ENCODE results near the gene KIF6. TPM values are rescaled to one million over a fixed set of nuclear protein-coding genes. Genes with fewer than 3 reads are reported as not detected.

The KIF6 gene
- total RNA-seq, 6 experiments from 2014 or later = not detected

DNA sequence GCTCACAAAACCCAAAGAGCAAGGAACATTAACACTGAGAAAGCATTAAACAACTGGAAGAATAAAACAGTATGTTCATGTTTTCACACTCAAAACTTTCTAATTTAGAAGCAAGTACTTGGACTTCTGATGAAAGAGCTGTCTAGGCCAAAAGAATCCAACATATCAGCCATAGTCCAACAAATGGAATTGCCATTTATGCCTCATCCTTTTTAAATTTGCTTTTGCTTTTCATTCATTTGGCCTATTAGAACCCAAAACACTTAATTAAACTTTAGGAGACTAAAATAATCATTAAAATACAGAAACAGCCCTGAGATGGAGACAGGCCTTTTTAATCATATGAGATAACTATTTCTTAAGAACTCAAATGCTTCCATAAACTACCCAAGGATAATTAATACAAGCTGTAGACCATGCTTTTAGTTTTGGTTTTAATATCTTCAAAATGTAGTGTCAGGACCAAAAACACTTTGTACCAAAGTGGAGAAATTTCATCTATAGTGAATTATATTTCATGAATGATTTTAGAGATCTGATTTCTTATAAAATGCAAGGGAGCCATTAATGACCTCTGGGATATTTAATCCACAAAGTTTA lies 166.5 kb downstream of the KIF6 start:
- H3K4me3 Mint-ChIP-seq = no peak overlapping the region
- no peak overlapping the region for H3K27ac Mint-ChIP-seq
- no peaks in the 10 kb centered on the region; the same call in none of the 2 replicates for H3K27me3 Mint-ChIP-seq (ENCODE audit: insufficient read depth)
- TF ChIP-seq, protein P1, sequence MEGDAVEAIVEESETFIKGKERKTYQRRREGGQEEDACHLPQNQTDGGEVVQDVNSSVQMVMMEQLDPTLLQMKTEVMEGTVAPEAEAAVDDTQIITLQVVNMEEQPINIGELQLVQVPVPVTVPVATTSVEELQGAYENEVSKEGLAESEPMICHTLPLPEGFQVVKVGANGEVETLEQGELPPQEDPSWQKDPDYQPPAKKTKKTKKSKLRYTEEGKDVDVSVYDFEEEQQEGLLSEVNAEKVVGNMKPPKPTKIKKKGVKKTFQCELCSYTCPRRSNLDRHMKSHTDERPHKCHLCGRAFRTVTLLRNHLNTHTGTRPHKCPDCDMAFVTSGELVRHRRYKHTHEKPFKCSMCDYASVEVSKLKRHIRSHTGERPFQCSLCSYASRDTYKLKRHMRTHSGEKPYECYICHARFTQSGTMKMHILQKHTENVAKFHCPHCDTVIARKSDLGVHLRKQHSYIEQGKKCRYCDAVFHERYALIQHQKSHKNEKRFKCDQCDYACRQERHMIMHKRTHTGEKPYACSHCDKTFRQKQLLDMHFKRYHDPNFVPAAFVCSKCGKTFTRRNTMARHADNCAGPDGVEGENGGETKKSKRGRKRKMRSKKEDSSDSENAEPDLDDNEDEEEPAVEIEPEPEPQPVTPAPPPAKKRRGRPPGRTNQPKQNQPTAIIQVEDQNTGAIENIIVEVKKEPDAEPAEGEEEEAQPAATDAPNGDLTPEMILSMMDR (IDR thresholded peaks at IDR 0.05) = no peak
- H3K9me3 Mint-ChIP-seq = peaks cover 52% of the 10 kb centered on the region
- DNase-seq = no peak
- H3K4me1 Mint-ChIP-seq (ENCODE audit: low read depth) = no peaks in the 10 kb centered on the region
- H3K36me3 Mint-ChIP-seq (ENCODE audit: low read depth) = no peaks in the 10 kb centered on the region

DNA sequence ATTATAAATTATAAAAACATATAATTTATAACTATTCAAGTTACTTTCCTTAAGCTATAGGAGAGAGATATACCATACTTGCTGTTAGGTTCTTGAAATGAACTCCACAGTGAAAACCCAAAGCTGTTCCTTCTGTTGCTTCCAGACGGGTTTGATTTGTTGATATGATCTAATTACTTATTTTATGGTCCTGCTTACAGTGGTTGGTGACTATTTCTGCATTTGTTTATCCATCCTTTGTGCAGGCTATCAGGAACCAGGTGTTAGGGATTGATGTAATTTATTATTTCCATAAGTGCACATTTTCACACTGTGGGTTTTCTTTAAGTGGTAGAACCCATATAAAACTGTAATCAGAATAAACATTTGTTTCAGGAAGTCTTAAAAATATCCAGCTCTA lies 167.1 kb downstream of the KIF6 start:
- no peak for DNase-seq
- no peak overlapping the region for H3K27ac Mint-ChIP-seq
- no peaks in the 10 kb centered on the region; the same call in none of the 2 replicates for H3K27me3 Mint-ChIP-seq (ENCODE audit: insufficient read depth)

DNA sequence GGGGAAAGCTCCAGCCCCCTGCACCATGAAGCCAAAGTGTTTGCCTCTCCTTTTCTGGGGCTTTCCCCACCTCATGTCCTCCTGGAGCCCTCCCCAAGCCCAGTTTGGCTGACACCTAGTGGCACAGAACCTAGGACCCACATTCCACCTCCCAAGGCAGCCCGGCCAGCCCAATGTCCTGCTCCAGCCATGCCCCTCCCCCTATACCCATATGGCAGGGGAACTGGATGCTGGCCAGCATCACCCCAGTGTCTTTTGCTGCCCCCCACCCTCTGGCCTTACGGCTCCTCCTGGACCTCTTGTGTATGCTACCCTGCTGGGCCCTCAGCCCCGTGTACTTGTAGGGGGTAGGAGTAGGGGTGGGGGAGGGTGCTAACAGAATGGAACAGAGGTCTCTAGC lies 170.1 kb downstream of the KIF6 start:
- Mint-ChIP-seq H3K27ac (no peak overlapping the region), H3K9me3 (peaks cover 61% of the 10 kb centered on the region), H3K4me1 (ENCODE audit: low read depth) (no peaks in the 10 kb centered on the region), H3K36me3 (ENCODE audit: low read depth) (no peaks in the 10 kb centered on the region), H3K27me3 (ENCODE audit: insufficient read depth) (no peaks in the 10 kb centered on the region; the same call in none of the 2 replicates), H3K4me3 (no peak overlapping the region)
- DNase-seq = no peak
- TF ChIP-seq, protein P1 (IDR thresholded peaks at IDR 0.05) = no peak

More for the DNA sequence above, 167.1 kb downstream of the KIF6 start:
- peaks cover 54% of the 10 kb centered on the region for H3K9me3 Mint-ChIP-seq
- H3K4me1 Mint-ChIP-seq (ENCODE audit: low read depth) = no peaks in the 10 kb centered on the region
- H3K4me3 Mint-ChIP-seq = no peak overlapping the region
- TF ChIP-seq, protein P1 (IDR thresholded peaks at IDR 0.05) = no peak
- H3K36me3 Mint-ChIP-seq (ENCODE audit: low read depth) = no peaks in the 10 kb centered on the region

DNA sequence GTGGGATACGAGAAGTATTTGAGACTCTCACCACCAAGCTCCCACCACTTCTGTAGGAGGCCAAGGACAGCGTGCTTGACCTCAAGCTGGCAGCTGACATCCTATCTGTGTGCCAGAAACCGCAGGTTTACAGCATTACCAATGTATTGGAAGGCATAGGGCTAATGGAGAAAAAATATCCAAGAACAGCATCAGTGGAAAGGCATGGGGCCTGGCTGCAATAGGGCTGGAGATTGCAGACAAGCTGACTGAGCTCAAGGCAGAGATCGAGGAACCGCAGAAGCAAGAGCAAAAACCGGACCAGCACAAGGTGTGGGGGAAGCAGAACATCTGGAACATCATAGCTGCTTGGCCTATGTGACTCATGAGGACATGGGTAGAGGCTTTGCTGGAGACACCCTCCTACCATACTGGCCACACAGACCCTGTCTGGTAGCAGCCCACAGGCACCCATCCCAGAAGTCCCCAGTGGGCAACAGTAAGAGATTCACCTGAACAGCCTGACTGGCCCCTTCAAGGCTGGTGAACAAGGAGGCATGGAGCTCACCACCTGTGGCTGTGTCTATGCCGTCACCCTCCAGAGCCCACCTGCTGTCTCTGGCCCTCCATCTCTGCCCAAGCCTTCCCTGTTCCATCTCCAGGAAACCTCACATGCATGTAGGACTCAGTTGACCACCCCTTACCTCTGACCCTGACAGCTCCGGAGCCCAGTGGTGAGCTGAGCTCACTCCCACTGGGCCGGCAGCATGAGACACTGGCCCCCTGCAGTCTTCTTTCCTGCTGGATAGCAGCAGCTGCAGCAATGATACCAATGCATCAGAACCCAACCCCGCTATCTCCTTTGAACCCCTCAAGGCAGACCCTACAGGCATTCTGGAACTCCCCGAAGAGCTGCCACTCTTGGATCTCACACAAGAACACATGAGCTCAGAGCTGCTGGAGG lies 171.1 kb downstream of the KIF6 start:
- Mint-ChIP-seq H3K9me3 (peaks cover 69% of the 10 kb centered on the region), H3K4me3 (no peak overlapping the region), H3K36me3 (ENCODE audit: low read depth) (no peaks in the 10 kb centered on the region), H3K27ac (no peak overlapping the region), H3K4me1 (ENCODE audit: low read depth) (no peaks in the 10 kb centered on the region), H3K27me3 (ENCODE audit: insufficient read depth) (no peaks in the 10 kb centered on the region; the same call in none of the 2 replicates)
- DNase-seq = no peak
- TF ChIP-seq, protein P1 (IDR thresholded peaks at IDR 0.05) = no peak

DNA sequence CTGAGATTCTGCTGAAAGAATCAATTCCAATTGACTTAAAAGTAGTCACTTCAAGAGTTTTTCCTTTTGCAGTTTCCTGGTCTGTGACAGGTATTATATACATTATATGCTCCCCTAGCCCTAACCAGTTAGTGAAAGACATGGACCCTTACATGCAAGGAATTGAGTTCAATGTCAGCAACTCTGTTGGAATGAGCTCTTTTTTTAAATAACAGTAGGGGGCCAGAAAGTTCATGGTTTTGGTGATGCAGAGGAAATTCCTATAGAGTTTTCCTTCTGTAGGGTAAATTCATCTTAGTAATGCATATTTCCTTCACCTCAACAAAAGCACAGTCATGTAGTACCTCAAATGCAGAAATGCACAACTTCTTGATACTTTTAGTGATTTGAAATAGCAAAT lies 172.2 kb downstream of the KIF6 start:
- Mint-ChIP-seq H3K4me1 (ENCODE audit: low read depth) (no peaks in the 10 kb centered on the region), H3K9me3 (peaks cover 61% of the 10 kb centered on the region), H3K27me3 (ENCODE audit: insufficient read depth) (no peaks in the 10 kb centered on the region; the same call in none of the 2 replicates), H3K27ac (no peak overlapping the region), H3K36me3 (ENCODE audit: low read depth) (no peaks in the 10 kb centered on the region), H3K4me3 (no peak overlapping the region)
- no peak for DNase-seq
- TF ChIP-seq, protein P1 (IDR thresholded peaks at IDR 0.05) = no peak

Measured in HFFc6 (cell line).